ENCODE results near the gene HERC2. TPM values are rescaled to one million over a fixed set of nuclear protein-coding genes. Genes with fewer than 3 reads are reported as not detected.
"Not testable (repeated sequence)": the region's sequence is repeated elsewhere in the genome, so short reads cannot be mapped to it uniquely, and the experiment has no call there.

Gene HERC2
- total RNA-seq, 2 experiments from 2014 or later, result 36.0 to 36.5 TPM

DNA sequence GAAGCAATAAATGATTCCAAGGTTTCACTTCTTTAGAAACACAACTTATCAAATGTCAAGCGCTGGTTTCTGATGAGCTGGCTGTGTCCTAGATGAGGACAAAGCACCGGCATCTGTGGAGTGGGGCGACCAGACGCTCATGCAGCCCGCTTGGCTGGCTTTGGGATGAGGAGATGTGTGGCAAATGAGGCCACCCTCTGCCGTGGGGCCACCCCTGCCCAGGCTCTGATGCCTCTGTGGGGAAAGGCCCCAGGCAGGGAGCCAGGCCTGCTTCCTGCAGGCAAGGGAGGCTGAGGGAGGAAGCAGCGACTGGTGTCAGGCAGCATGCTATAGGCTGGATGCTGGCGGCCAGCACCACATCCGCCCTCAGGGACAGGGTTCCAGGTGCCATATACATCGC is 102.9 kb downstream of the HERC2 start:
- no peak overlapping the region for H3K4me3 ChIP-seq (ENCODE audit: low read length)

DNA sequence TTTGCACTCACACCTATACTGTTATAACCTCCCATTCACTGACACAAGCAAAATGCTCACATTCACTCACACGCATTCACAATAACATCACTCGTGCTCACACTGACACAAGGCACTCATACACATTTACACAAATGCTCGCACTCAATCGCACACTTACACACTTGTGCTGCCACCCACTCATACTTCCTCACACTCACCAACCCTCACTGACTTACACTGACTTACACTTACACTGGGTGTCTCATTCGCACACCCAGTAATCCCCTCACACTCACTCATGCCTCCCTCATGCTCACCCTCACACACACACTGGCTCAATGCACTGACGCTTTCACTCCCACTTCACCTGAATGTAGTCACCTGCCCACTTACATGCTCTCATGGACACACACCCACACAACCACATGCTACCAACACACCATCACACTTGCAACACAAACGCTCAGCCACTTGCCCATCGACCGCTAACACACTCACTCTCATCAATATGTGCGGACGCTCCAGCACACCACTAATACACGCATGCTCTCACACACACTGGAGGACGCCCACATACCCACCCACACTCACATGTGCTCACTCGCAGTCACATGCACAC is 104.9 kb downstream of the HERC2 start:
- H3K27me3 ChIP-seq (ENCODE audit: control insufficient read depth in 1 of 2, insufficient read depth in 2 of 2, low read length in 2 of 2); H3K9me3 ChIP-seq (ENCODE audit: control insufficient read depth in 1 of 2, insufficient read depth in 1 of 2, low read length in 2 of 2); H3K4me3 ChIP-seq (ENCODE audit: low read length); H3K4me3 Mint-ChIP-seq; H3K27ac Mint-ChIP-seq; ATAC-seq (ENCODE audit: poor library complexity); H3K27ac ChIP-seq (ENCODE audit: low read depth in 1 of 2, low read length in 2 of 2); H3K27me3 Mint-ChIP-seq; POLR2A ChIA-PET; intact Hi-C loops (cut with DNase I, micrococcal nuclease); DNase-seq; H3K4me1 Mint-ChIP-seq (ENCODE audit: low read depth); H3K9me3 Mint-ChIP-seq; H3K4me1 ChIP-seq (ENCODE audit: insufficient read depth, low read length); CTCF ChIA-PET: not testable (repeated sequence)
- H3K36me3 Mint-ChIP-seq (ENCODE audit: low read depth), result peaks cover 38% of the 10 kb centered on the region
- H3K36me3 ChIP-seq (ENCODE audit: insufficient read depth, low read length), result peaks cover 30% of the 10 kb centered on the region

More for the DNA sequence above, 102.9 kb downstream of the HERC2 start:
- H3K9me3 ChIP-seq (ENCODE audit: control insufficient read depth in 1 of 2, insufficient read depth in 1 of 2, low read length in 2 of 2), result no peaks in the 10 kb centered on the region
- DNase-seq (no peak), ATAC-seq (ENCODE audit: poor library complexity) (no peak)
- no peak overlapping the region for H3K27ac ChIP-seq (ENCODE audit: low read depth in 1 of 2, low read length in 2 of 2)
- Mint-ChIP-seq H3K4me3 (no peak overlapping the region), H3K9me3 (no peaks in the 10 kb centered on the region), H3K27me3 (no peaks in the 10 kb centered on the region), H3K27ac (no peak overlapping the region), H3K4me1 (ENCODE audit: low read depth) (no peaks in the 10 kb centered on the region), H3K36me3 (ENCODE audit: low read depth) (peaks cover 42% of the 10 kb centered on the region)
- intact Hi-C loops (cut with DNase I, micrococcal nuclease), result no loop called here
- no peaks in the 10 kb centered on the region for H3K27me3 ChIP-seq (ENCODE audit: control insufficient read depth in 1 of 2, insufficient read depth in 2 of 2, low read length in 2 of 2)
- POLR2A ChIA-PET, result no interaction called here
- CTCF ChIA-PET, result no interaction called here
- TF ChIP-seq, protein P1, sequence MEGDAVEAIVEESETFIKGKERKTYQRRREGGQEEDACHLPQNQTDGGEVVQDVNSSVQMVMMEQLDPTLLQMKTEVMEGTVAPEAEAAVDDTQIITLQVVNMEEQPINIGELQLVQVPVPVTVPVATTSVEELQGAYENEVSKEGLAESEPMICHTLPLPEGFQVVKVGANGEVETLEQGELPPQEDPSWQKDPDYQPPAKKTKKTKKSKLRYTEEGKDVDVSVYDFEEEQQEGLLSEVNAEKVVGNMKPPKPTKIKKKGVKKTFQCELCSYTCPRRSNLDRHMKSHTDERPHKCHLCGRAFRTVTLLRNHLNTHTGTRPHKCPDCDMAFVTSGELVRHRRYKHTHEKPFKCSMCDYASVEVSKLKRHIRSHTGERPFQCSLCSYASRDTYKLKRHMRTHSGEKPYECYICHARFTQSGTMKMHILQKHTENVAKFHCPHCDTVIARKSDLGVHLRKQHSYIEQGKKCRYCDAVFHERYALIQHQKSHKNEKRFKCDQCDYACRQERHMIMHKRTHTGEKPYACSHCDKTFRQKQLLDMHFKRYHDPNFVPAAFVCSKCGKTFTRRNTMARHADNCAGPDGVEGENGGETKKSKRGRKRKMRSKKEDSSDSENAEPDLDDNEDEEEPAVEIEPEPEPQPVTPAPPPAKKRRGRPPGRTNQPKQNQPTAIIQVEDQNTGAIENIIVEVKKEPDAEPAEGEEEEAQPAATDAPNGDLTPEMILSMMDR (IDR thresholded peaks at IDR 0.05), result no peak
- no peaks in the 10 kb centered on the region for H3K4me1 ChIP-seq (ENCODE audit: insufficient read depth, low read length)
- H3K36me3 ChIP-seq (ENCODE audit: insufficient read depth, low read length), result peaks cover 35% of the 10 kb centered on the region

DNA sequence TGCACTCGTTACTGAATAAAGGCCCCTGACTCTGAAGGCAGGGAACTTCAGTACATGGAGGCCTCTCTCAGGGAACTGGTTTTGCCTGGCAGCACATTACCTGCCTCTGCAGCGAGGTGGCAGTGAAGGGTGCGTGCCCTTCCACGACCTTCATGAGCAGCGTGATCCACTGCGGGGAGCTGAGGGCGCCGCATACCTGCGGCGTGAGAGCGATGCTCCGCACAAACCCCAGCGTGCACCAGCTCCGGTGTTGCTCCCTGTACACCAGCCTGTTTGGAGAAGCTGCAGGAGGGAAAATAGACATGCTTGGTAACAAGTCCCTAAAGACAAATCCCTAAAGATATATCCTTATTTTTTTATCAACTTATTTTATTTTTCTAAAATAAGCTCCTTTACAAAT is 106.5 kb downstream of the HERC2 start:
- H3K4me3 ChIP-seq (ENCODE audit: low read length); ATAC-seq (ENCODE audit: poor library complexity); H3K9me3 ChIP-seq (ENCODE audit: control insufficient read depth in 1 of 2, insufficient read depth in 1 of 2, low read length in 2 of 2); H3K27ac Mint-ChIP-seq; H3K27me3 Mint-ChIP-seq; H3K27me3 ChIP-seq (ENCODE audit: control insufficient read depth in 1 of 2, insufficient read depth in 2 of 2, low read length in 2 of 2); DNase-seq; H3K27ac ChIP-seq (ENCODE audit: low read depth in 1 of 2, low read length in 2 of 2); H3K4me1 Mint-ChIP-seq (ENCODE audit: low read depth); H3K9me3 Mint-ChIP-seq; H3K4me3 Mint-ChIP-seq; CTCF ChIA-PET; POLR2A ChIA-PET; H3K4me1 ChIP-seq (ENCODE audit: insufficient read depth, low read length); intact Hi-C loops (cut with DNase I, micrococcal nuclease): not testable (repeated sequence)
- peaks cover 28% of the 10 kb centered on the region for H3K36me3 ChIP-seq (ENCODE audit: insufficient read depth, low read length)
- H3K36me3 Mint-ChIP-seq (ENCODE audit: low read depth), result peaks cover 32% of the 10 kb centered on the region

DNA sequence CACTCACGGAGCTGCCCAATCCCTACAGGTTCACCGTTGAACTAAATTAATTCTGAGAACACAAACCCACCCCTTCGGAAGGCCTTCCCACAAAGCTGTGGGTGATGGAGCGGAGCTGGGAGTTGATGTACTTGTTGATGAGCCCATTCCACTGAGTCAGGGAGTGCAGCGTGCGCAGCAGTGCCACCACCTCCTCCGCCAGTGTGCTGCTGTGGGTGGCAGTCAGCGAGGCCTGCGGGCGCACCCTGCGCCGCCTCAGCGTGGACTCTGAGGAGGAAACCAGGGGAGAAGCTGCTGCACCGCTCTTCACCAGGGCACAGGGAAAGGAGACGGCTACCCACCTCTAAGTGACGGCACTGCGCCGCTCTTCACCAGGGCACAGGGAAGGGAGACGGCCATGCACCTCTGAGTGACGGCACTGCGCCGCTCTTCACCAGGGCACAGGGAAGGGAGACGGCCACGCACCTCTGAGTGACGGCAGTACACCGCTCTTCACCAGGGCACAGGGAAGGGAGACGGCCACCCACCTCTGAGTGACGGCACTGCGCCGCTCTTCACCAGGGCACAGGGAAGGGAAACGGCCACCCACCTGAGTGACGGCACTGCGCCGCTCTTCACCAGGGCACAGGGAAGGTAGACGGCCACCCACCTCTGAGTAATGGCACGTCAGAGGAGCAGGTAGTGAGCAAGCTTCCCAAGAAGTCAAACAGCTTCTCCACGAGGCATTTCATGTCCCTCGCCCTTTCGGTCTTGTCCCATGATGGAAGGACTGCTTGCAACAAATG is 107.8 kb downstream of the HERC2 start:
- H3K4me1 Mint-ChIP-seq (ENCODE audit: low read depth); H3K4me1 ChIP-seq (ENCODE audit: insufficient read depth, low read length); H3K9me3 Mint-ChIP-seq; ATAC-seq (ENCODE audit: poor library complexity); H3K4me3 ChIP-seq (ENCODE audit: low read length); DNase-seq; POLR2A ChIA-PET; H3K4me3 Mint-ChIP-seq; H3K27ac ChIP-seq (ENCODE audit: low read depth in 1 of 2, low read length in 2 of 2); CTCF ChIA-PET; H3K9me3 ChIP-seq (ENCODE audit: control insufficient read depth in 1 of 2, insufficient read depth in 1 of 2, low read length in 2 of 2); H3K27ac Mint-ChIP-seq; H3K27me3 ChIP-seq (ENCODE audit: control insufficient read depth in 1 of 2, insufficient read depth in 2 of 2, low read length in 2 of 2); H3K27me3 Mint-ChIP-seq; intact Hi-C loops (cut with DNase I, micrococcal nuclease): not testable (repeated sequence)
- peaks cover 19% of the 10 kb centered on the region for H3K36me3 Mint-ChIP-seq (ENCODE audit: low read depth)
- peaks cover 19% of the 10 kb centered on the region for H3K36me3 ChIP-seq (ENCODE audit: insufficient read depth, low read length)

DNA sequence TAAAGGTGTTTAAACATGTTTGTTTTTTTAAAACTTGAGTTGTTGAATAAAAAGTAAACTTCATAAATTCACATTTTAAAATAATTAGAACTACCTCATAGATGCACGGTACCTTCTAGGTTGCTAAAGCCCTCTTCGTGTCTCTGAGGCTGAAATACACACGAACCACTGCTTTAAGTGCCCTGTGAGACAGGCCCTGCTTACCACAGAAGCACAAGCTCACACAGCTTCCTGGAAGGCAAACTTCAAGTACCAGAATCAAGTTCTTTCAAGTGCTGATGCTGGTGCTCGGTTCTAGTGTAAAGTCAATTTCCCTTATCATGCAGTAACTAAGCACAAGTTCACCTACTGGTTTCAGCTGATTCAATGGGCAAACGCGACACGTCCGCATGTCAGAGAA is 108.6 kb downstream of the HERC2 start:
- H3K4me3 Mint-ChIP-seq; H3K4me3 ChIP-seq (ENCODE audit: low read length); H3K4me1 Mint-ChIP-seq (ENCODE audit: low read depth); ATAC-seq (ENCODE audit: poor library complexity); intact Hi-C loops (cut with DNase I, micrococcal nuclease); H3K9me3 ChIP-seq (ENCODE audit: control insufficient read depth in 1 of 2, insufficient read depth in 1 of 2, low read length in 2 of 2); H3K27me3 Mint-ChIP-seq; H3K27ac Mint-ChIP-seq; H3K4me1 ChIP-seq (ENCODE audit: insufficient read depth, low read length); H3K9me3 Mint-ChIP-seq; DNase-seq; CTCF ChIA-PET; H3K27me3 ChIP-seq (ENCODE audit: control insufficient read depth in 1 of 2, insufficient read depth in 2 of 2, low read length in 2 of 2); POLR2A ChIA-PET; H3K27ac ChIP-seq (ENCODE audit: low read depth in 1 of 2, low read length in 2 of 2): not testable (repeated sequence)
- H3K36me3 ChIP-seq (ENCODE audit: insufficient read depth, low read length), result peaks cover 17% of the 10 kb centered on the region
- H3K36me3 Mint-ChIP-seq (ENCODE audit: low read depth), result peaks cover 17% of the 10 kb centered on the region

Data from CD4-positive, alpha-beta T cell (primary cell).